H1 (cell line): ENCODE results near the gene STRN4. TPM values are rescaled to one million over a fixed set of nuclear protein-coding genes. Genes with fewer than 3 reads are reported as not detected.

Experiments used
- CTCF ChIA-PET: fragments of 300-600 bp; sonication (Branson Sonifier 250); formaldehyde crosslinking; loops from one replicate; lab custom pipeline; 2021; ENCODE audit not compliant: partially characterized antibody; lab: Charles Lee
- POLR2A ChIA-PET: fragments of 300-600 bp; sonication (Branson Sonifier 250); formaldehyde crosslinking; loops from one replicate; lab custom pipeline; 2021; ENCODE audit warnings: inconsistent platforms; ENCODE audit not compliant: partially characterized antibody; lab: Charles Lee
- DNase-seq, 2 experiments: peaks; one replicate each; pipeline versions ENCODE4 v3.0.0 to v3.0.0-alpha.2; 2010 to 2022; ENCODE audit warnings: low spot score in 2 of 2, low read depth in 1 of 2, mixed read lengths in 1 of 2
- FAIRE-seq: peaks from 2 replicates; lab custom pipeline; 2011; peaks lifted over from hg19 to GRCh38; lab: Jason Lieb, UNC
- H2AFZ ChIP-seq: 2 replicates; pipeline ENCODE4 v1.8.1; 2012; ENCODE audit warnings: low read length, inconsistent platforms
- H2AK5ac ChIP-seq: 2 replicates; pipeline ENCODE4 v1.6.1; 2013; ENCODE audit warnings: low read depth, low read length
- H2BK120ac ChIP-seq: replicated peaks from 2 replicates; pipeline ENCODE3; 2013; ENCODE audit warnings: low read depth, low read length, inconsistent platforms
- H2BK12ac ChIP-seq: 2 replicates; pipeline ENCODE4 v1.6.1; 2013; ENCODE audit warnings: low read depth, low read length
- H2BK15ac ChIP-seq: 2 replicates; pipeline ENCODE4 v1.6.1; 2013; ENCODE audit warnings: low read length
- H2BK20ac ChIP-seq: 2 replicates; pipeline ENCODE4 v1.6.1; 2013; ENCODE audit warnings: low read length
- H2BK5ac ChIP-seq: 2 replicates; pipeline ENCODE4 v1.6.1; 2013; ENCODE audit warnings: low read depth, low read length
- H3K14ac ChIP-seq: 2 replicates; pipeline ENCODE4 v1.6.1; 2013; ENCODE audit warnings: inconsistent platforms; ENCODE audit not compliant: insufficient read length
- H3K18ac ChIP-seq: 2 replicates; pipeline ENCODE4 v1.6.1; 2013; ENCODE audit warnings: low read length; ENCODE audit errors: extremely low read depth
- H3K23ac ChIP-seq: 2 replicates; pipeline ENCODE4 v1.6.1; 2013; ENCODE audit warnings: inconsistent platforms; ENCODE audit not compliant: insufficient read length
- H3K23me2 ChIP-seq: 2 replicates; pipeline ENCODE4 v1.6.1; 2013; ENCODE audit warnings: low read depth, low read length
- H3K27ac ChIP-seq: 2 replicates; pipeline ENCODE4 v1.6.1; 2011; ENCODE audit warnings: low read depth, low read length, inconsistent platforms
- H3K27me3 ChIP-seq, 4 experiments: replicated peaks in 1 of 4; 1 replicate in 1 of 4; 2 replicates in 3 of 4; pipeline versions ENCODE4 v1.6.1 to v1.8.1; 2011 to 2013; ENCODE audit warnings: low read length in 3 of 4, mild to moderate bottlenecking in 3 of 4, inconsistent platforms in 2 of 4, mixed read lengths in 2 of 4, moderate library complexity in 1 of 4; ENCODE audit not compliant: control insufficient read depth in 3 of 4, insufficient read depth in 3 of 4; ENCODE audit errors: extremely low read depth in 1 of 4
- H3K36me3 ChIP-seq, 4 experiments: 2 replicates each; pipeline versions ENCODE4 v1.6.1 to v1.8.1; 2011 to 2013; ENCODE audit warnings: mild to moderate bottlenecking in 4 of 4, low read length in 3 of 4, moderate library complexity in 2 of 4, control low read depth in 1 of 4, inconsistent platforms in 1 of 4; ENCODE audit not compliant: insufficient read depth in 4 of 4, control insufficient read depth in 2 of 4
- H3K4ac ChIP-seq: replicated peaks from 2 replicates; pipeline ENCODE3; 2013; ENCODE audit warnings: low read length, low read depth, mixed read lengths, inconsistent platforms; ENCODE audit not compliant: insufficient read length
- H3K4me1 ChIP-seq, 4 experiments: replicated peaks in 1 of 4; 1 replicate in 1 of 4; 2 replicates in 3 of 4; pipeline versions ENCODE4 v1.6.1 to v1.8.1; 2011 to 2013; ENCODE audit warnings: low read length in 3 of 4, inconsistent platforms in 2 of 4, mixed read lengths in 1 of 4; ENCODE audit not compliant: insufficient read depth in 4 of 4, control insufficient read depth in 3 of 4
- H3K4me2 ChIP-seq, 2 experiments: 2 replicates each; pipeline versions ENCODE4 v1.6.1 to v1.8.1; 2011 to 2013; ENCODE audit warnings: low read depth in 2 of 2, low read length in 2 of 2, control low read depth in 1 of 2, inconsistent platforms in 1 of 2, mild to moderate bottlenecking in 1 of 2; ENCODE audit not compliant: insufficient read depth in 1 of 2
- H3K4me3 ChIP-seq, 4 experiments: fragments of 200-600, 300-600 bp in 1 of 4; sonication (generic), shearing (Covaris generic), sonication (Bioruptor Twin) in 1 of 4; 2 replicates each; pipeline versions ENCODE4 v1.5.1 to v1.8.1; 2011 to 2016; ENCODE audit warnings: low read length in 4 of 4, low read depth in 3 of 4, control low read depth in 2 of 4, inconsistent platforms in 2 of 4, mild to moderate bottlenecking in 2 of 4, mixed read lengths in 1 of 4, moderate library complexity in 1 of 4; ENCODE audit not compliant: insufficient read depth in 2 of 4; ENCODE audit errors: extremely low read depth in 1 of 4
- H3K56ac ChIP-seq: replicated peaks from 2 replicates; pipeline ENCODE3; 2013; ENCODE audit warnings: low read depth, mild to moderate bottlenecking, mixed read lengths, low read length, inconsistent platforms; ENCODE audit not compliant: insufficient read length
- H3K79me1 ChIP-seq: 2 replicates; pipeline ENCODE4 v1.6.1; 2013; ENCODE audit warnings: low read depth, low read length, control low read depth
- H3K79me2 ChIP-seq, 2 experiments: 2 replicates each; pipeline versions ENCODE4 v1.6.1 to v1.8.1; 2012 to 2013; ENCODE audit warnings: low read length in 2 of 2, mild to moderate bottlenecking in 2 of 2, inconsistent platforms in 1 of 2; ENCODE audit not compliant: insufficient read depth in 2 of 2, control insufficient read depth in 1 of 2
- H3K9ac ChIP-seq, 4 experiments: replicated peaks in 1 of 4; 1 replicate in 1 of 4; 2 replicates in 3 of 4; pipeline versions ENCODE4 v1.6.1 to v1.8.1; 2011 to 2013; ENCODE audit warnings: low read depth in 3 of 4, low read length in 3 of 4, control low read depth in 2 of 4, mild to moderate bottlenecking in 2 of 4, moderate library complexity in 2 of 4, inconsistent platforms in 1 of 4; ENCODE audit errors: extremely low read depth in 1 of 4
- H3K9me3 ChIP-seq, 2 experiments: 2 replicates each; pipeline versions ENCODE4 v1.6.1 to v1.8.1; 2012 to 2013; ENCODE audit warnings: mild to moderate bottlenecking in 2 of 2, moderate library complexity in 2 of 2, control low read depth in 1 of 2, inconsistent platforms in 1 of 2, low read depth in 1 of 2, low read length in 1 of 2, mixed read lengths in 1 of 2; ENCODE audit not compliant: insufficient read depth in 2 of 2
- H4K20me1 ChIP-seq, 2 experiments: replicated peaks in 1 of 2; 2 replicates each; pipeline versions ENCODE3 to v1.8.1; 2011 to 2013; ENCODE audit warnings: inconsistent platforms in 2 of 2, low read length in 2 of 2, mild to moderate bottlenecking in 1 of 2; ENCODE audit not compliant: insufficient read depth in 2 of 2, control insufficient read depth in 1 of 2
- H4K5ac ChIP-seq: 2 replicates; pipeline ENCODE4 v1.6.1; 2013; ENCODE audit warnings: low read length, low read depth, mixed read lengths, inconsistent platforms; ENCODE audit not compliant: insufficient read length
- H4K8ac ChIP-seq: 2 replicates; pipeline ENCODE4 v1.8.0; 2013; ENCODE audit warnings: mild to moderate bottlenecking, moderate library complexity, low read length, inconsistent platforms; ENCODE audit not compliant: insufficient read depth; ENCODE audit errors: extremely low read depth
- H4K91ac ChIP-seq: replicated peaks from 2 replicates; pipeline ENCODE3; 2013; ENCODE audit warnings: low read length, mixed read lengths, inconsistent platforms; ENCODE audit not compliant: insufficient read length
- FOSL1 ChIP-seq: IDR thresholded peaks from 2 replicates; pipeline ENCODE4 v1.6.1; 2011; ENCODE audit warnings: mild to moderate bottlenecking, low read depth, low read length, moderate library complexity; ENCODE audit not compliant: insufficient read depth
- POLR2AphosphoS5 ChIP-seq: IDR thresholded peaks from 2 replicates; pipeline ENCODE4 v1.6.1; 2011; ENCODE audit warnings: low read depth, low read length
- RAD21 ChIP-seq, 2 experiments: IDR thresholded peaks in 1 of 2; conservative IDR thresholded peaks in 1 of 2; 2 replicates each; pipeline ENCODE4 v1.6.1; 2011; ENCODE audit warnings: low read depth in 2 of 2, low read length in 2 of 2, improper control_type of control experiment in 1 of 2, inconsistent platforms in 1 of 2, mild to moderate bottlenecking in 1 of 2, moderate library complexity in 1 of 2
- WGBS, 2 experiments: shearing (Covaris generic) in 1 of 2; methylation state at CpG; one replicate each; pipeline versions ENCODE4 v1.1.6 to v1.1.7; 2013 to 2015; ENCODE audit warnings: low lambda C conversion rate in 2 of 2, mixed read lengths in 2 of 2, inconsistent platforms in 1 of 2, low coverage in 1 of 2, missing lambda C conversion rate in 1 of 2; ENCODE audit not compliant: insufficient replicate concordance in 2 of 2, insufficient coverage in 1 of 2, insufficient read length in 1 of 2; ENCODE audit errors: extremely low coverage in 1 of 2, missing lambda C conversion rate in 1 of 2; 5-methylcytosine and 5-hydroxymethylcytosine counted together
- polyA plus RNA-seq, 7 experiments: library from polyadenylated mRNA; depleted of rRNA in 3 of 7; stranded (reverse) in 5 of 7; unstranded in 2 of 7; fragments of >200 nt in 5 of 7; fragments of 200-250 nt in 2 of 7; gene quantifications; 1 replicate in 5 of 7; 2 replicates in 1 of 7; 4 replicates in 1 of 7; pipeline versions ENCODE4 v1.2.1 to v1.2.3, GENCODE V29; 2011 to 2013; ENCODE audit warnings: missing spikeins in 2 of 7, mixed read lengths in 2 of 7
- total RNA-seq: library from RNA; stranded (reverse); fragmentation: NEBNext Ultra II Directional; extraction: Animal tissue kit (Norgen Biotek cat#: 25700); gene quantifications from 2 replicates; pipeline ENCODE4 v1.2.1, GENCODE V29; 2021

The STRN4 gene
- total and polyA plus RNA-seq, 2 of the 8 experiments (the other 6 are each of a cell fraction or from before 2014, with no cell fraction given): 120 to 187 TPM

DNA sequence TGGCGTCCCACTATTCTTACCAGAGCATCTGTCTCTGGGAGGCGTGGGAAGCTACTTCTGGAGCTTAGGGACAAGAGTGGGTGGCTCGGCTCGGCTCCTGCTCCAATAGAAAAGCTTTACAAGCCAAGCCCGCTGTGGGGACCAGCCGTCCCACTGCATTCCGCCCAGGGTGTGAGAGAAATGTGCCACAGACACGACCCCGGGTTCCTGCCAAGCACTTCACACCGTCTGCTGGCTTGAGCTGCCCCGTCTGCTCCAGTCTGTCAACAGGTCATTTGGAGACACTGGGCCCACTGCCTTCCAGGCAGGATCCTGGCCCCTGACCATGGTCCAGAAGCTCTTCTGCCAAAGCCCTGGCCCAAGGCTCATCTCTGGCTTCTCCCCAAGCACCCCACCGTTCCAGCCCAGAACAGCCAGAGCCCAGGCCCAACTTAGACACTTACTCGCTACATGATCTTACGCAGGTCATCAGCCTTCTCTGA is 6.9 kb downstream of the STRN4 start:
- H3K14ac ChIP-seq: no peak overlapping the region
- no peak overlapping the region for H3K4me3 ChIP-seq
- DNase-seq (no peak), FAIRE-seq (no peak)
- no peak overlapping the region for H4K5ac ChIP-seq
- H2BK20ac ChIP-seq: no peak overlapping the region
- no peak overlapping the region for H2BK120ac ChIP-seq
- H3K23ac ChIP-seq: no peak overlapping the region
- H3K9ac ChIP-seq: no peak overlapping the region
- H4K8ac ChIP-seq: no peak overlapping the region
- 96% methylated on average over 14 of the region's 14 CpGs; no CpG with 5 or more reads in 1 of the 2 experiments for WGBS, 2 experiments
- no peak overlapping the region for H3K18ac ChIP-seq
- H4K20me1 ChIP-seq: peaks cover 48 to 49% of the 10 kb centered on the region in 2 experiments
- H2AK5ac ChIP-seq: no peak overlapping the region
- ChIA-PET CTCF (interaction anchor here (0.6 to 3.7 kb wide), 7 partner anchors 11 to 102 kb away, joined by 3 to 16 read pairs (median 4); no protein-coding TSS in a partner anchor), POLR2A (interaction anchor here (0.5 to 4.2 kb wide), 2 partner anchors 9 to 10 kb away, joined by 3 to 26 read pairs; no protein-coding TSS in a partner anchor)
- H4K91ac ChIP-seq: no peak overlapping the region
- no peaks in the 10 kb centered on the region for H3K9me3 ChIP-seq
- no peak overlapping the region for H3K4me2 ChIP-seq
- H3K79me1 ChIP-seq: peaks cover 18% of the 10 kb centered on the region; the same call in 1 of the 2 replicates
- no peak overlapping the region for H3K27ac ChIP-seq
- no peaks in the 10 kb centered on the region for H3K27me3 ChIP-seq
- H2BK12ac ChIP-seq: no peak overlapping the region
- no peak overlapping the region for H3K4ac ChIP-seq
- H3K56ac ChIP-seq: no peak overlapping the region
- no peak overlapping the region for H2BK15ac ChIP-seq
- peaks cover 32 to 75% of the 10 kb centered on the region in 2 experiments for H3K79me2 ChIP-seq
- no peak overlapping the region for H2BK5ac ChIP-seq
- peaks cover 0 to 11% (median 4%) of the 10 kb centered on the region in 4 experiments; a peak in 4 of 7 replicates for H3K4me1 ChIP-seq
- no peaks in the 10 kb centered on the region for H3K23me2 ChIP-seq
- peaks cover 5 to 25% (median 20%) of the 10 kb centered on the region in 4 experiments; a peak in 6 of 8 replicates for H3K36me3 ChIP-seq
- no peak overlapping the region for H2AFZ ChIP-seq
- TF ChIP-seq RAD21 (IDR thresholded peaks at IDR 0.05 in 1 of 2, conservative IDR thresholded peaks at IDR 0.05 in 1 of 2; ENCODE audit: low read depth in 2 of 2, low read length in 2 of 2): no peak
- TF ChIP-seq POLR2AphosphoS5: no peak
- no peak for TF ChIP-seq FOSL1
